Fibroblast of the aortic adventitia (primary cell): ENCODE data around the gene LEMD2. TPM values are rescaled to one million over a fixed set of nuclear protein-coding genes. Genes with fewer than 3 reads are reported as not detected.

ENCODE experiments used
- DNase-seq: peaks from one replicate; pipeline ENCODE4 v3.0.0-alpha.2; 2010; ENCODE audit warnings: low read depth
- H3K4me3 ChIP-seq: 2 replicates; pipeline ENCODE4 v1.5.1; 2011; ENCODE audit warnings: low read depth, mild to moderate bottlenecking, control low read depth, low read length, moderate library complexity
- total RNA-seq: library from RNA; depleted of rRNA; stranded (reverse); fragments of >200 nt; gene quantifications from 2 replicates; pipeline ENCODE4 v1.2.3, GENCODE V29; 2012; ENCODE audit warnings: low replicate concordance
- TF ChIP-seq, protein P1 (sequence below): IDR thresholded peaks from 2 replicates; pipeline ENCODE4 v1.5.1; 2011; ENCODE audit warnings: mild to moderate bottlenecking, low read length, control low read depth, inconsistent platforms; ENCODE audit not compliant: insufficient read depth

Gene LEMD2
- total RNA-seq, 1 donor = 31.2 TPM

DNA sequence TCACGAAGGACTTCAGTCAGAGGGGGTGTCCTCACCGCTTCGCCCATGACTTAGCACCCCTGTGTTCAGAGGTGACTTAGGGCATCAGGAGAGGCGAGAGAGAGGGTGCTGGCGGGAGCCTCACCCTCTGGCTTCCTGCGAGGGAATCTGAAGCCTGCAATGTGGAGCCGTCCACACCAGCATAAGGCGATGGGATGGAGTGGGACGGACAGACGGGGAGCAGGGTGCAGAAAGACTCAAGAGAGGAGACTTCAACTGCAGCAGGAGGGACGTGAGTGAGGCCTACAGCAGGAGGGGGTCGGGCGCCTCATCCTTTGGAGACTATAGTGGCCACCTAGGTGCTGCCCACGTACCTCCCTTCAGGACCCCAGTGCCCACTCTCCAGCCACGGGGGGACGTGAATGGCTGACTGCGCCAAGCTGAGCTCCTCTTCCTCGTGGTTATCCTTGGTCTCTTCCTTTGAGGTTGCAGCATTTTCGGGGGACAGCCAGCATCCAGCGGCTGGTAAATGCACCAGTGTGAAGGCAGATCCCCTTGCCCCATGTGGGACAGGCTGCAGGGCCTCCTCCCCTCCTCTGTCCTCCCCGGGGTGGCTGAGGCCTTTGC is 41.8 kb upstream of the LEMD2 start:
- TF ChIP-seq, protein P1, sequence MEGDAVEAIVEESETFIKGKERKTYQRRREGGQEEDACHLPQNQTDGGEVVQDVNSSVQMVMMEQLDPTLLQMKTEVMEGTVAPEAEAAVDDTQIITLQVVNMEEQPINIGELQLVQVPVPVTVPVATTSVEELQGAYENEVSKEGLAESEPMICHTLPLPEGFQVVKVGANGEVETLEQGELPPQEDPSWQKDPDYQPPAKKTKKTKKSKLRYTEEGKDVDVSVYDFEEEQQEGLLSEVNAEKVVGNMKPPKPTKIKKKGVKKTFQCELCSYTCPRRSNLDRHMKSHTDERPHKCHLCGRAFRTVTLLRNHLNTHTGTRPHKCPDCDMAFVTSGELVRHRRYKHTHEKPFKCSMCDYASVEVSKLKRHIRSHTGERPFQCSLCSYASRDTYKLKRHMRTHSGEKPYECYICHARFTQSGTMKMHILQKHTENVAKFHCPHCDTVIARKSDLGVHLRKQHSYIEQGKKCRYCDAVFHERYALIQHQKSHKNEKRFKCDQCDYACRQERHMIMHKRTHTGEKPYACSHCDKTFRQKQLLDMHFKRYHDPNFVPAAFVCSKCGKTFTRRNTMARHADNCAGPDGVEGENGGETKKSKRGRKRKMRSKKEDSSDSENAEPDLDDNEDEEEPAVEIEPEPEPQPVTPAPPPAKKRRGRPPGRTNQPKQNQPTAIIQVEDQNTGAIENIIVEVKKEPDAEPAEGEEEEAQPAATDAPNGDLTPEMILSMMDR = no peak
- H3K4me3 ChIP-seq = no peak overlapping the region
- DNase-seq = no peak

DNA sequence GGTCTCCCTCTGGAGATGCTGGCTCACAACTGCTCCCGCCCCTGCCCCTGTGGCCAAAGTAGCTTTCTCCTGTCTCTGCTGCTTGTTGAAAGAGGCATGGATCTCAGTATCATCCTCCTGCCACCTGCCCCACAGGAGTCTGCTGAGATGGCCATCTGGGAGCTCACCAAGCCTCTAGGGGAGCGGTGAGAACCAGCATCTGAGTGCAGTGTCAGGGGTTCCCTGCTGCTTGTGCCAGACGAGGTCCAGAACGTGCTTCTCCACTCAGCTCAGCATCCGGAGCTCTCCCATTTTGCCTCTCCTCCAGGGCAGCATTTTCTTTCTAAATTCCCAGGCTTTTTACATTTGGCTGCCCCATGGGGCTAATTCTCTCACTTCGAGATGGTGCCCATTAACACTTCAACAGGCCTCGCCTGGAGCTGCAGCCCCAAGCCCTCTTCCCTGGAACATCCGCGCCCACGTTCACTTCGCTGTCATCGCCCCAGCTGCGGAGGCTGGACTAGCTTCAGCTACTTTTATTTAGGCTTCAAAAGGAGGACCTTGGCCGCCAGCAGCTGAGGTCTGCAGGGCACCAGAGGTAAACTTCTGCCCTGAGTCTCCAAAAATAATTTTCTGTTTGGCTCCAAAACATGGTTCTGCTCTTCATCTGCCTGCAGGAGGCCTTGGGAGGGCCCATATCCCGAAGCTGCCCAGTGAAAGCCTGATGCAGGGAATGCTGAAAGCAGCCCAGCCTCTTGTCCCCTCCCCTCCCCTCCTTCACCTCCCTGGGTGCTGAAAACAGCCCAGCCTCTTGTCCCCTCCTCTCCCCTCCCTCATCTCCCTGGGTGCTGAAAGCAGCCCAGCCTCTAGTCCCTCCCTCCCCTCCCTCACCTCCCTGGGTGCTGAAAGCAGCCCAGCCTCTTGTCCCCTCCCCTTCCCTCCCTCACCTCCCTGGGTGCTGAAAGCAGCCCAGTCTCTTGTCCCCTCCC is 40.1 kb upstream of the LEMD2 start:
- TF ChIP-seq, protein P1 = peak; percentile 18
- H3K4me3 ChIP-seq = no peak overlapping the region
- peak; percentile 21 for DNase-seq

DNA sequence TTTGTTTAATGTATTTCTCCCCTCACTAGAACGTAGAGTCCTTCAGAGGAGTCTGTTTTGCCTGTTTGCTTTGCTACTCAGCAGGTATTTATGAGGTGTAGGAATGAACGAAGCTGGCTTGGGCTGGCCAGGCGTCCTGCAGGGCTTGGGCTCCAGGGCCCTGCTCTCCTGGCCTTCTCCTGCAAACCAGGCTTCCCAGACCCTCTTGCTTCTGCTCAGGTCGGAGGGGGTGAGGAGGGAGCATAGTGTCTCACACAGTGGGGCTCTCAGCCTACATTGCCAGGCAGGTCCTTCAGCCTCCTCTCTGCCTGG is 39.5 kb upstream of the LEMD2 start:
- TF ChIP-seq, protein P1 = no peak
- H3K4me3 ChIP-seq = no peak overlapping the region
- no peak for DNase-seq

DNA sequence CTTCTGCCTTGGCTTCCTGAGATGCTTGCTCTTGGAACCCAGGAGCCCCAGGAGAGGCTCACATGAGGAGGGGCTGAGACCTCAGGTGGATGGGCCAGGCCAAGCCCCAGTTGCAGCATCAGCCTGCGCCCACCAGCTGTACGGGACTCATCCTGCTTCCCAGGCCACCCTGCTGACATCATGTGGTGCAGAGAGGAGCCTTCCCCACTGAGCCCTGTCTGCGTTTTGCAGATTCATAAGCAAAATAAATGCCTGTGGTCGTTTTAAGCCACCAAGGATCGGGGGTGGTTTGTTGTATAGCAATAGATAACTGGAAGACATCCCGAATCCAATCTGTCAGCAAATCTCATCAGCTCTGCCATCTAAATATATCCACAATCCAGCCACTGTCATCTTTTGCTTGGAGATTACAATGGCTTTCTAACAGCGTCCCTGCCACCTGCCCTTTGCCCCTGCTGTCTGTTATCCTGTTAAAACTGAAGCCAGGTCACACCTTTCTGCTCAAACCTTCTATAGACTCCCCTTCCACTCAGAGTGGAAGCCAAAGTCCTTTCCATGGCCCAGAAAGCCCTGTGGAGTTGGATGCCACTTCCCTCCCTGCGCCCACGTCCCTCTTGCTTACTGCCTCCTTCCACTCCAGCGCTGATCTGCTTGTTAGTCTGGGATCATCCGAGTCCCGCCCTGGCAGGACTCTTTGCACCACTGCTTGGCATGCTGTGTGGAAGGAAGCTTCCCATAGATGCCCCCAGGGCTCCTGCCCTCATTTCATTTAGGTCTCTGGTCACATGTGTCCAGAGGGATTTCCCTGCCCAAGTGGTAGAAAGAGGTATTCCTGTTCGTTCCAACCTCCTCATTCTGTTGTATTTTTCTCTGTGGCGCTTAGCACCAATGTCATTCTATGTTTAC is 38.9 kb upstream of the LEMD2 start:
- no peak overlapping the region for H3K4me3 ChIP-seq
- TF ChIP-seq, protein P1 = no peak
- DNase-seq = no peak

DNA sequence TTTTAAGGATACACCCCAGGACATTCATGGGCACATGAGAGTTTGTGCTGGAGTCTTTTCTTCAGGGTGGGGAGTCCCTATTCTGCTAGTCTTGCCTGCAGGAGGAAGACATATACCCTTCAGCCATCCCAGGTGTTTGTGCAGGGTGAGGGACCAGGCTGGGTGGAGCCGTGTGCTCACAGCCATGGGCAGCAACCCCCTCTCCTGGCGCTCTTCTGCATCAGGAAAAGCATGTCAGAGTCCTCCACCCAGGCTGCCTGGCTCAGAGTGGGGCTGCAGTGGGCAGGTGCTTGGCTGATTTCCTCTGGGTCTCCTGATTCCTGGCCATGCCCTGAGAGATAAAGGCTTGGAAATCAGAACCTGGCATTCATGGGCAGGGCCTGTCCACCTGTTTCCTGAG is 37.6 kb upstream of the LEMD2 start:
- no peak overlapping the region for H3K4me3 ChIP-seq
- no peak for DNase-seq
- TF ChIP-seq, protein P1 = no peak

DNA sequence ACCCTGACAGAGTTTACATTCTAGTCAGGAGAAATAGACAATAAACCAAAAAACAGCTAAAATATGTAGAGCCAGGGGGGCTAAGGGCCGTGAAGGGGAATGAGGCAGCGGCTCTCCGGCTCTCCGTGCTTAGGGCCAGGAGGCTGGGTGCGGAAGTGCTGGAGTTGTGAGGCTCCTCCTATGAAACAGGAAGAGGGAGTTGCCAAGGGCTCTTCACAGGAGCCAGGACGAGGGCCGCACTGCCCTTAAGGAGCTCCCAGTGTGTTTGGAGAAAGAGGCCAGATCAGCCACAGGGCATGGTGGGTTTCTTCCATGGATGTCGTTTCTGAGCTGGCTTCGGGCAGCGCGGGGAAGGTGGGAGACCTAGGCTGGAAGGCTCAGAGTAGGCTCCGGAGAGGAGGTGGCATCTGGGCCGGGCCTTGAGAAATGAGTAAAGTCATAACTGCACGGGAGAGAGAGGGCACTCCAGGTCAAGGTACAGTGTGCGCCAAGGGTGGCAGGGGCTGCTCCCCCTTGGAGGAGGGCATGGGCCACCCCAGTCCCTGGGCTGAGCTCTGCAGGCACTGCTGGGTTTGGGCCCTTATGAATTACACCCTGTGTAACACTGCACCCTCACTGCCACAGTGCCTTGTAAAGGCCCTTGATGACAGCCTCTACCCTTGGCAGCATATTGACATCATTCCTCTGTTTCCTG is 35.7 kb upstream of the LEMD2 start:
- DNase-seq = peak; percentile 61
- no peak overlapping the region for H3K4me3 ChIP-seq
- TF ChIP-seq, protein P1 = no peak
